ENCODE data around the gene MNX1. TPM values are rescaled to one million over a fixed set of nuclear protein-coding genes. Genes with fewer than 3 reads are reported as not detected.

The MNX1 gene
- total and polyA plus RNA-seq, 2 donors (not counting 1 experiment from before 2014, with no cell fraction given) = not detected

DNA sequence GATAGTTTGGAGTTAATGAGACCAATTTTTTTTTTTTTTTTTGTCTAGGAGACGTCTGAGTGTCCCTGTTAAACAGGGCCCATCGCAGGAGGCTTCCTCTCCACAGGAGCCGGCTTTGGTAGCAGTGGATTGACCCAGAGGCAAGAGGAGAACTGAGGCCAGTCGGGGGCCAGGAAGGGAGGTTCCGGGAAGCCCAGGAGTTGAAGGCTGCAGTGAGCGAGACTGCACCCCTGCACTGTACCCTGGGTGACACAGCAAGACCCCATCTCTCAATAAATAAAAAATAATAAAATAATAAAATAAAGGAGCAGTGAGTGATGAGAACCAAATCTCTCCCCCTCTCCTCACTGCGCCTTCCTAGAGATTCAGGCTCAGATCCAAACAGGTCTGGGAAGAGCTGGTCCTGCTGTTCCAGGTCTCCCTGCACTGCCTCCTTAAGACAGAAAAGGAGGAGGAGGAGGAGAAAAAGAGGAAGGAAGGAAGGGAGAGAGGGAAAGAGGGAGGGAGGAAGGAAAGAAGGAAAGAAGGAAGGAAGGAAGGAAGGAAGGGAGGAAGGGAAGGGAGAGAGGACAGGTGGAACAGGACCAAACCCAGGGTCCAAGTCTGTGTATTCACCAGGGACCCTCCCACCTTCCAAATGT is 3.5 kb downstream of the MNX1 start:
- no peak overlapping the region for H3K4me3 ChIP-seq (replicated peaks in 1 of 4; ENCODE audit: control extremely low read depth in 1 of 4, insufficient read depth in 1 of 4, low read depth in 3 of 4, low read length in 4 of 4)
- no peak for TF ChIP-seq EZH2 (IDR thresholded peaks at IDR 0.05; ENCODE audit: low read length, missing control alignments)
- TF ChIP-seq, protein P1, sequence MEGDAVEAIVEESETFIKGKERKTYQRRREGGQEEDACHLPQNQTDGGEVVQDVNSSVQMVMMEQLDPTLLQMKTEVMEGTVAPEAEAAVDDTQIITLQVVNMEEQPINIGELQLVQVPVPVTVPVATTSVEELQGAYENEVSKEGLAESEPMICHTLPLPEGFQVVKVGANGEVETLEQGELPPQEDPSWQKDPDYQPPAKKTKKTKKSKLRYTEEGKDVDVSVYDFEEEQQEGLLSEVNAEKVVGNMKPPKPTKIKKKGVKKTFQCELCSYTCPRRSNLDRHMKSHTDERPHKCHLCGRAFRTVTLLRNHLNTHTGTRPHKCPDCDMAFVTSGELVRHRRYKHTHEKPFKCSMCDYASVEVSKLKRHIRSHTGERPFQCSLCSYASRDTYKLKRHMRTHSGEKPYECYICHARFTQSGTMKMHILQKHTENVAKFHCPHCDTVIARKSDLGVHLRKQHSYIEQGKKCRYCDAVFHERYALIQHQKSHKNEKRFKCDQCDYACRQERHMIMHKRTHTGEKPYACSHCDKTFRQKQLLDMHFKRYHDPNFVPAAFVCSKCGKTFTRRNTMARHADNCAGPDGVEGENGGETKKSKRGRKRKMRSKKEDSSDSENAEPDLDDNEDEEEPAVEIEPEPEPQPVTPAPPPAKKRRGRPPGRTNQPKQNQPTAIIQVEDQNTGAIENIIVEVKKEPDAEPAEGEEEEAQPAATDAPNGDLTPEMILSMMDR (conservative IDR thresholded peaks at IDR 0.05 in 1 of 2, IDR thresholded peaks at IDR 0.05 in 1 of 2; ENCODE audit: low read depth in 1 of 2, low read length in 2 of 2) = no peak
- peaks cover 78% of the 10 kb centered on the region for H3K27me3 ChIP-seq (ENCODE audit: control insufficient read depth, insufficient read depth, low read length)
- no peak overlapping the region for H3K9ac ChIP-seq (ENCODE audit: insufficient read depth, low read length)
- H2AFZ ChIP-seq (ENCODE audit: low read length) = no peak overlapping the region
- no peak for DNase-seq (ENCODE audit: low read depth in 2 of 2)
- H3K4me1 ChIP-seq (ENCODE audit: control insufficient read depth, extremely low read depth, insufficient read depth, low read length) = no peaks in the 10 kb centered on the region
- H3K36me3 ChIP-seq (ENCODE audit: control insufficient read depth, insufficient read depth, low read length) = no peaks in the 10 kb centered on the region
- no peak overlapping the region for H3K4me2 ChIP-seq (ENCODE audit: extremely low read depth, insufficient read depth, low read length)
- no peaks in the 10 kb centered on the region for H4K20me1 ChIP-seq (ENCODE audit: control insufficient read depth, extremely low read depth, insufficient read depth, low read length)
- no peaks in the 10 kb centered on the region for H3K9me3 ChIP-seq (ENCODE audit: control insufficient read depth, insufficient read depth, low read depth, low read length)
- no peaks in the 10 kb centered on the region for H3K79me2 ChIP-seq (ENCODE audit: control insufficient read depth, insufficient read depth, low read length)
- no peak overlapping the region for H3K27ac ChIP-seq (ENCODE audit: insufficient read depth, low read length)

DNA sequence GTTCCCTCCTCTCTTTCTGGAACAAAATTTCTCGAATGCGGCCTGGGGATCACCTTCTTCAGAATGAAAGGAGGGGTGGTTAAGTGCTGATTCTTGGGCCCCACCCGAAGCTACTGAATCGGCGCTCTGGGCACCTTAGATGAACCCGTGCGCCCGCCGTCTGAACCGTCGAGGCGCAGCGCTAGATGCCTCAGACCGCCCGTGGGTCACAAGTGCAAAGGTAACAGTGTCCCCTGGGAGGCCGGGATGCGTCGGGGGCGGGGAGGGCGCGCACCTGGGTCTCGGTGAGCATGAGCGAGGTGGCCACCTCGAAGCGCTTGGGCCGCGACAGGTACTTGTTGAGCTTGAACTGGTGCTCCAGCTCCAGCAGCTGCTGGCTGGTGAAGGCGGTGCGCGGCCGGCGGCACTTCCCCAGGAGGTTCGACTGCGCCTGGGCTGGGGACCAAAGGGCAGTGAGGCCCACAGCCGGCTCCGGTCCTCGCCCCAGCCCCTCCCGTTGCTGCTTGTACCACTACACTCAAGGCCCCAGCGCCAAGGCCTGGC is 4.2 kb downstream of the MNX1 start:
- H3K4me1 ChIP-seq (ENCODE audit: control insufficient read depth, extremely low read depth, insufficient read depth, low read length) = no peaks in the 10 kb centered on the region
- H3K36me3 ChIP-seq (ENCODE audit: control insufficient read depth, insufficient read depth, low read length) = no peaks in the 10 kb centered on the region
- H3K27ac ChIP-seq (ENCODE audit: insufficient read depth, low read length) = no peak overlapping the region
- peak; percentile 66 for TF ChIP-seq EZH2 (IDR thresholded peaks at IDR 0.05; ENCODE audit: low read length, missing control alignments)
- TF ChIP-seq, protein P1 (conservative IDR thresholded peaks at IDR 0.05 in 1 of 2, IDR thresholded peaks at IDR 0.05 in 1 of 2; ENCODE audit: low read depth in 1 of 2, low read length in 2 of 2) = no peak
- DNase-seq (ENCODE audit: low read depth in 2 of 2) = no peak
- no peaks in the 10 kb centered on the region for H3K9me3 ChIP-seq (ENCODE audit: control insufficient read depth, insufficient read depth, low read depth, low read length)
- no peak overlapping the region for H3K4me2 ChIP-seq (ENCODE audit: extremely low read depth, insufficient read depth, low read length)
- no peak overlapping the region for H3K4me3 ChIP-seq (replicated peaks in 1 of 4; ENCODE audit: control extremely low read depth in 1 of 4, insufficient read depth in 1 of 4, low read depth in 3 of 4, low read length in 4 of 4)
- no peaks in the 10 kb centered on the region for H4K20me1 ChIP-seq (ENCODE audit: control insufficient read depth, extremely low read depth, insufficient read depth, low read length)
- no peak overlapping the region for H2AFZ ChIP-seq (ENCODE audit: low read length)
- H3K79me2 ChIP-seq (ENCODE audit: control insufficient read depth, insufficient read depth, low read length) = no peaks in the 10 kb centered on the region
- no peak overlapping the region for H3K9ac ChIP-seq (ENCODE audit: insufficient read depth, low read length)
- peaks cover 75% of the 10 kb centered on the region for H3K27me3 ChIP-seq (ENCODE audit: control insufficient read depth, insufficient read depth, low read length)

DNA sequence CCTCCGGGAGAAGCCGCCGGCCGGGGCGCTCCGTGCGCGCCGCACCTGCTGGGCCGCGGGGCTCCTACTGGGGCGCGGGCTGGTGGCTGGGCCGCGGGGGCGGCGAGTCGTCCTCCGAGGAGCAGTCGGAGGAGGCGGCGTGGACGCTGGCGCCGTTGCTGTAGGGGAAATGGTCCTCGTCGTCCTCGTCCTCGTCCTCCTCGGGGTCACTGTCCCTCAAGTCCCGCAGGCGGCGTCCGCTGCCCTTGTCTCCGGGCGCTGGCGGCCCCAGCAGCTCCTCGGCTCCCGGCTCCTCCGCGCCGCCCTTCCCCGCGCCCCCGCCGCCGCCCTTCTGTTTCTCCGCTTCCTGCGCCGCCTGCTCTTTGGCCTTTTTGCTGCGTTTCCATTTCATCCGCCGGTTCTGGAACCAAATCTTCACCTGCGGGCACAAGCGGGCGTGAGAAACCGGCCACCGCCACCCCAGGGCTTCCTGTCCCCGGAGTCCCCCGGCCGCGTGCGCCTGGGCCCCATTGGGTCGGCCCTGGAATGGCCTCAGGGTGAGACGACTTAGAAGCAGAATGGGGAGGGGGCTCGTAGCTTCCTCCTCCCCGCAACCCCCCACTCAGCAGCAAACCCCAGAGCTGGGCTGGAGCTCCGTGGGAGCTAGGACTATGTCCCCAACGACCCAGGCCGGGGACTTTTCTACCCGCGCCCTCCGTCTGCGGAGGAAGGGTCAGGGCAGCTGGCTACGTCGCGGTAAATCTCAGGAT is 4.8 kb downstream of the MNX1 start:
- H3K4me1 ChIP-seq (ENCODE audit: control insufficient read depth, extremely low read depth, insufficient read depth, low read length) = no peaks in the 10 kb centered on the region
- DNase-seq (ENCODE audit: low read depth in 2 of 2) = no peak
- no peak overlapping the region for H2AFZ ChIP-seq (ENCODE audit: low read length)
- no peak overlapping the region for H3K4me3 ChIP-seq (replicated peaks in 1 of 4; ENCODE audit: control extremely low read depth in 1 of 4, insufficient read depth in 1 of 4, low read depth in 3 of 4, low read length in 4 of 4)
- H4K20me1 ChIP-seq (ENCODE audit: control insufficient read depth, extremely low read depth, insufficient read depth, low read length) = no peaks in the 10 kb centered on the region
- H3K9ac ChIP-seq (ENCODE audit: insufficient read depth, low read length) = no peak overlapping the region
- no peak overlapping the region for H3K4me2 ChIP-seq (ENCODE audit: extremely low read depth, insufficient read depth, low read length)
- H3K9me3 ChIP-seq (ENCODE audit: control insufficient read depth, insufficient read depth, low read depth, low read length) = no peaks in the 10 kb centered on the region
- H3K27ac ChIP-seq (ENCODE audit: insufficient read depth, low read length) = no peak overlapping the region
- H3K79me2 ChIP-seq (ENCODE audit: control insufficient read depth, insufficient read depth, low read length) = no peaks in the 10 kb centered on the region
- peak; percentile 82 for TF ChIP-seq EZH2 (IDR thresholded peaks at IDR 0.05; ENCODE audit: low read length, missing control alignments)
- TF ChIP-seq, protein P1 (conservative IDR thresholded peaks at IDR 0.05 in 1 of 2, IDR thresholded peaks at IDR 0.05 in 1 of 2; ENCODE audit: low read depth in 1 of 2, low read length in 2 of 2) = no peak
- H3K36me3 ChIP-seq (ENCODE audit: control insufficient read depth, insufficient read depth, low read length) = no peaks in the 10 kb centered on the region
- peaks cover 76% of the 10 kb centered on the region for H3K27me3 ChIP-seq (ENCODE audit: control insufficient read depth, insufficient read depth, low read length)

Measured in fibroblast of lung (primary cell).